ENCODE results near the gene SYNE1. TPM values are rescaled to one million over a fixed set of nuclear protein-coding genes. Genes with fewer than 3 reads are reported as not detected.
"Not testable (repeated sequence)": the region's sequence is repeated elsewhere in the genome, so short reads cannot be mapped to it uniquely, and the experiment has no call there.

SYNE1 gene
- 2.2 and 7.8 TPM in 2 replicates for polyA plus RNA-seq (2014; cell fraction: cytosol; rRNA removed)
- 3.3 and 3.4 TPM in 2 replicates for polyA plus RNA-seq (2014; cell fraction: nucleus; rRNA removed)

- no peak for DNase-seq (ENCODE audit: low spot score)
Observed at GRCh38 chr6:152637296-152638047, at the start of gene SYNE1. Gene SYNE1 (minus strand): TSS chr6:152637362. CDS start chr6:152628331, 9,031 bp downstream.

GRCh38 chr6:152685819-152686218, 48.7 kb upstream of the SYNE1 start:
- DNase-seq (ENCODE audit: low spot score), result no peak

- DNase-seq (ENCODE audit: low spot score), result not testable (repeated sequence)
Observed at GRCh38 chr6:152682935-152683334, 45.8 kb upstream of the SYNE1 start.

GRCh38 chr6:152682141-152682540, 45.0 kb upstream of the SYNE1 start:
- no peak for DNase-seq (ENCODE audit: low spot score)

GRCh38 chr6:152680879-152681517, 43.8 kb upstream of the SYNE1 start:
- no peak for DNase-seq (ENCODE audit: low spot score)

- no peak for DNase-seq (ENCODE audit: low spot score)
Observed at GRCh38 chr6:152680151-152680550, 43.0 kb upstream of the SYNE1 start.

- no peak for DNase-seq (ENCODE audit: low spot score)
Observed at GRCh38 chr6:152673236-152673635, 36.1 kb upstream of the SYNE1 start.

- DNase-seq (ENCODE audit: low spot score), result no peak
Observed at GRCh38 chr6:152671171-152671570, 34.0 kb upstream of the SYNE1 start.

- DNase-seq (ENCODE audit: low spot score), result no peak
Observed at GRCh38 chr6:152669895-152670294, 32.7 kb upstream of the SYNE1 start.

- DNase-seq (ENCODE audit: low spot score), result no peak
Observed at GRCh38 chr6:152661776-152662175, 24.6 kb upstream of the SYNE1 start.

GRCh38 chr6:152651986-152652385, 14.8 kb upstream of the SYNE1 start:
- DNase-seq (ENCODE audit: low spot score), result no peak

GRCh38 chr6:152648105-152648504, 10.9 kb upstream of the SYNE1 start:
- no peak for DNase-seq (ENCODE audit: low spot score)

- not testable (repeated sequence) for DNase-seq (ENCODE audit: low spot score)
Observed at GRCh38 chr6:152646732-152647131, 9.6 kb upstream of the SYNE1 start.

- DNase-seq (ENCODE audit: low spot score), result peak; percentile 47
Observed at GRCh38 chr6:152642578-152643375, 5.6 kb upstream of the SYNE1 start.

- DNase-seq (ENCODE audit: low spot score), result no peak
Observed at GRCh38 chr6:152636609-152637295, 410 bp downstream of the SYNE1 start.

GRCh38 chr6:152636021-152636608, 1.0 kb downstream of the SYNE1 start:
- peak; percentile 9 for DNase-seq (ENCODE audit: low spot score)

- no peak for DNase-seq (ENCODE audit: low spot score)
Observed at GRCh38 chr6:152634773-152635172, 2.4 kb downstream of the SYNE1 start.

- DNase-seq (ENCODE audit: low spot score), result no peak
Observed at GRCh38 chr6:152632121-152632782, 4.9 kb downstream of the SYNE1 start.

GRCh38 chr6:152631376-152631775, 5.8 kb downstream of the SYNE1 start:
- no peak for DNase-seq (ENCODE audit: low spot score)

GRCh38 chr6:152630832-152631231, 6.3 kb downstream of the SYNE1 start:
- no peak for DNase-seq (ENCODE audit: low spot score)

- no peak for DNase-seq (ENCODE audit: low spot score)
Observed at GRCh38 chr6:152625213-152625612, 11.9 kb downstream of the SYNE1 start.

All from SK-N-DZ (cell line).